GM23248 (cell line): ENCODE measurements around the gene NPHP4. TPM values are rescaled to one million over a fixed set of nuclear protein-coding genes. Genes with fewer than 3 reads are reported as not detected.

ENCODE experiments used
- DNase-seq: peaks from one replicate; pipeline ENCODE4 v3.0.0-alpha.2; 2015
- H2AFZ ChIP-seq: fragments of 200-600 bp; sonication (generic); 2 replicates; pipeline ENCODE4 v1.6.1; 2016; ENCODE audit warnings: antibody characterized with exemption
- H3F3A ChIP-seq: fragments of 200-600 bp; sonication (generic); 2 replicates; pipeline ENCODE4 v1.6.1; 2016; ENCODE audit warnings: mild to moderate bottlenecking, antibody characterized with exemption, mixed run types; ENCODE audit not compliant: insufficient read depth
- H3K27ac ChIP-seq: fragments of 200-600 bp; sonication (generic); 2 replicates; pipeline ENCODE4 v1.5.1; 2016; ENCODE audit warnings: mild to moderate bottlenecking
- H3K27me3 ChIP-seq: fragments of 200-600 bp; sonication (generic); replicated peaks from 2 replicates; pipeline ENCODE4 v1.6.1; 2016; ENCODE audit warnings: mild to moderate bottlenecking; ENCODE audit not compliant: insufficient read depth
- H3K36me3 ChIP-seq: fragments of 200-600 bp; sonication (generic); 2 replicates; pipeline ENCODE4 v1.6.1; 2016; ENCODE audit warnings: low read depth, mild to moderate bottlenecking
- H3K4me1 ChIP-seq: fragments of 200-600 bp; sonication (generic); 2 replicates; pipeline ENCODE4 v1.6.1; 2016; ENCODE audit warnings: mild to moderate bottlenecking; ENCODE audit not compliant: insufficient read depth
- H3K4me2 ChIP-seq: fragments of 200-600 bp; sonication (generic); one replicate; pipeline ENCODE4 v1.6.1; 2016; ENCODE audit warnings: mild to moderate bottlenecking; ENCODE audit not compliant: unreplicated experiment
- H3K4me3 ChIP-seq: fragments of 200-600 bp; sonication (generic); 2 replicates; pipeline ENCODE4 v1.5.1; 2016; ENCODE audit warnings: mild to moderate bottlenecking
- H3K79me2 ChIP-seq: fragments of 200-600 bp; sonication (generic); 2 replicates; pipeline ENCODE4 v1.6.1; 2016; ENCODE audit warnings: mild to moderate bottlenecking; ENCODE audit not compliant: insufficient read depth
- H3K9ac ChIP-seq: fragments of 200-600 bp; sonication (generic); 2 replicates; pipeline ENCODE4 v1.6.1; 2016; ENCODE audit warnings: mild to moderate bottlenecking
- H3K9me2 ChIP-seq: fragments of 200-600 bp; sonication (generic); 2 replicates; pipeline ENCODE4 v1.6.1; 2016; ENCODE audit warnings: mixed run types, mild to moderate bottlenecking, moderate library complexity; ENCODE audit not compliant: insufficient read depth
- H3K9me3 ChIP-seq: fragments of 200-600 bp; sonication (generic); one replicate; pipeline ENCODE4 v1.6.1; 2017; ENCODE audit warnings: low read depth
- H4K20me1 ChIP-seq: fragments of 200-600 bp; sonication (generic); 2 replicates; pipeline ENCODE4 v1.6.0; 2016; ENCODE audit not compliant: insufficient read depth
- EZH2 ChIP-seq: fragments of 200-600 bp; sonication (generic); IDR thresholded peaks from 2 replicates; pipeline ENCODE4 v1.6.1; 2018; ENCODE audit warnings: antibody characterized with exemption, mild to moderate bottlenecking; ENCODE audit not compliant: insufficient read depth, poor library complexity, severe bottlenecking
- EZH2phosphoT487 ChIP-seq: fragments of 200-600 bp; sonication (generic); IDR thresholded peaks from 2 replicates; pipeline ENCODE4 v1.6.1; 2018; ENCODE audit warnings: antibody characterized with exemption, moderate library complexity, mild to moderate bottlenecking, low read depth; ENCODE audit not compliant: insufficient read depth
- WGBS, 2 experiments: methylation state at CpG; one replicate each; pipeline ENCODE4 v1.1.6; 2015 to 2017; ENCODE audit warnings: low lambda C conversion rate in 2 of 2, low coverage in 1 of 2; ENCODE audit errors: missing lambda C conversion rate in 2 of 2; 5-methylcytosine and 5-hydroxymethylcytosine counted together
- in situ Hi-C: fragments of 300-500 bp; cut with MboI; formaldehyde crosslinking; loops from 2 replicates; pipeline ENCODE4 v1.15.0; 2020
- polyA plus RNA-seq: library from polyadenylated mRNA; unstranded; fragments of >200 nt; fragmentation: Nextera tagmentation; extraction: Ambion mirVana; gene quantifications from 2 replicates; pipeline ENCODE4 v1.2.1, GENCODE V29; 2016
- total RNA-seq: library from RNA; depleted of rRNA; stranded (reverse); fragments of >200 nt; shearing (Covaris generic); gene quantifications from 2 replicates; pipeline ENCODE4 v1.2.3, GENCODE V29; 2014

The NPHP4 gene
- total and polyA plus RNA-seq, 2 experiments from 2014 or later = 4.0 to 4.2 TPM

GRCh38 chr1:5882367-5883128, 109.7 kb downstream of the NPHP4 start:
- no peak overlapping the region for H3K4me2 ChIP-seq
- H4K20me1 ChIP-seq = no peaks in the 10 kb centered on the region
- no peak overlapping the region for H3K4me3 ChIP-seq
- TF ChIP-seq EZH2phosphoT487 (no peak), EZH2 (no peak)
- in situ Hi-C loops = no loop called here
- H3K79me2 ChIP-seq = no peaks in the 10 kb centered on the region
- H3K9me3 ChIP-seq = no peaks in the 10 kb centered on the region
- DNase-seq = no peak
- no peak overlapping the region for H3K9ac ChIP-seq
- no peaks in the 10 kb centered on the region for H3K4me1 ChIP-seq
- H3K27ac ChIP-seq = no peak overlapping the region
- no peak overlapping the region for H2AFZ ChIP-seq
- H3F3A ChIP-seq = no peaks in the 10 kb centered on the region
- WGBS, 2 experiments = 94 to 95% methylated on average over 27 of the region's 27 CpGs
- H3K36me3 ChIP-seq = no peaks in the 10 kb centered on the region; the same call in 1 of the 2 replicates
- no peaks in the 10 kb centered on the region for H3K9me2 ChIP-seq
- no peaks in the 10 kb centered on the region for H3K27me3 ChIP-seq

- Histone ChIP-seq H3K9ac (no peak overlapping the region), H3K4me1 (no peaks in the 10 kb centered on the region), H4K20me1 (no peaks in the 10 kb centered on the region), H3K36me3 (no peaks in the 10 kb centered on the region; the same call in 1 of the 2 replicates), H3K27me3 (no peaks in the 10 kb centered on the region), H3K27ac (no peak overlapping the region), H3K9me3 (no peaks in the 10 kb centered on the region), H3K4me2 (no peak overlapping the region), H3K79me2 (no peaks in the 10 kb centered on the region), H2AFZ (no peak overlapping the region), H3K4me3 (no peak overlapping the region), H3F3A (no peaks in the 10 kb centered on the region), H3K9me2 (no peaks in the 10 kb centered on the region)
- WGBS, 2 experiments = 94% methylated on average over 21 to 22 of the region's 22 CpGs
- in situ Hi-C loops = no loop called here
- TF ChIP-seq EZH2 = no peak
- DNase-seq = no peak
These were observed 110.6 kb downstream of the NPHP4 start for GRCh38 chr1:5881526-5882222.

- no peaks in the 10 kb centered on the region for H3K4me1 ChIP-seq
- H3K9ac ChIP-seq = no peak overlapping the region
- TF ChIP-seq EZH2 (no peak), EZH2phosphoT487 (no peak)
- H3K4me2 ChIP-seq = no peak overlapping the region
- in situ Hi-C loops = no loop called here
- no peaks in the 10 kb centered on the region for H3K9me3 ChIP-seq
- DNase-seq = no peak
- no peaks in the 10 kb centered on the region for H3K9me2 ChIP-seq
- H3K4me3 ChIP-seq = no peak overlapping the region
- H3K36me3 ChIP-seq = no peaks in the 10 kb centered on the region; the same call in 1 of the 2 replicates
- no peaks in the 10 kb centered on the region for H3K27me3 ChIP-seq
- no peak overlapping the region for H3K27ac ChIP-seq
- 96 to 98% methylated on average over 25 of the region's 25 CpGs for WGBS, 2 experiments
- no peaks in the 10 kb centered on the region for H3K79me2 ChIP-seq
- H3F3A ChIP-seq = no peaks in the 10 kb centered on the region
- H4K20me1 ChIP-seq = no peaks in the 10 kb centered on the region
- no peak overlapping the region for H2AFZ ChIP-seq
These were observed 111.4 kb downstream of the NPHP4 start for GRCh38 chr1:5880630-5881405.

GRCh38 chr1:5879421-5879820, 112.8 kb downstream of the NPHP4 start:
- DNase-seq = no peak
- Histone ChIP-seq H3K27me3 (no peaks in the 10 kb centered on the region), H3K9ac (no peak overlapping the region), H3K4me3 (no peak overlapping the region), H4K20me1 (no peaks in the 10 kb centered on the region), H3K4me2 (no peak overlapping the region), H3K27ac (no peak overlapping the region), H3F3A (no peaks in the 10 kb centered on the region), H2AFZ (no peak overlapping the region), H3K79me2 (no peaks in the 10 kb centered on the region), H3K36me3 (no peaks in the 10 kb centered on the region; the same call in 1 of the 2 replicates), H3K9me2 (no peaks in the 10 kb centered on the region), H3K4me1 (no peaks in the 10 kb centered on the region), H3K9me3 (no peaks in the 10 kb centered on the region)
- in situ Hi-C loops = no loop called here
- 80 to 81% methylated on average over 5 to 7 of the region's 7 CpGs for WGBS, 2 experiments
- TF ChIP-seq EZH2phosphoT487 = no peak
- TF ChIP-seq EZH2 = no peak
